RWPE1 (cell line): Measurements from ENCODE around the gene SAXO1.

Source experiments
- CTCF ChIA-PET: fragments of 350-600 bp; sonication (Branson Sonifier 250); formaldehyde crosslinking; extraction: SDS; loops from one replicate; lab custom pipeline; 2021; lab: Yijun Ruan, JAX
- POLR2A ChIA-PET: fragments of 400-600 bp; formaldehyde crosslinking; extraction: SDS; loops from one replicate; lab custom pipeline; 2020; ENCODE audit warnings: antibody characterized with exemption; ENCODE audit not compliant: low non-redundant PET; lab: Yijun Ruan, JAX
- DNase-seq: peaks from one replicate; pipeline ENCODE4 v3.0.0; 2012; ENCODE audit warnings: low spot score
- H3K27ac ChIP-seq: fragments of 450-650 bp; 2 replicates; pipeline ENCODE4 v1.5.1; 2017
- TF ChIP-seq, protein P1 (sequence below): fragments of 450-650 bp; conservative IDR thresholded peaks from 2 replicates; pipeline ENCODE4 v1.5.1; 2017; ENCODE audit warnings: low read depth, mild to moderate bottlenecking

SAXO1 gene

DNA sequence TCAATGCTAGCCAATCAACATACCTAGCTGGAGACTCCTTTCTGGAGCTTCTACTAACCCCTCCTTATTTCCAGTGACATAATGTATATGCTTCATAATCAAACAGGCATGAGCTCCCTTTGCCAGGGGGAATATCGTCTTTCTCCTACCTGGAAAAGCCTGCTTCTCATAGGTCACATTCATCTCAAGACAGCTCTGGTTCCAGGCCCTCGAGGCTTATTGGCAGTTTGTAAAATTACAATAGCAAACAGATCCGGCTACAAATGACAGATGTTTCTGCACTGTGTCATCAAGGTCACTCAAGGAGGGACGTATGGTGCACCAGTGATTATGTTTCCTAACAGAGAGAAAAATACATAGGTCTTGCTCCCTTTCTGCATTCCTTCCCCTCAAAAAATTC, 140.0 kb downstream of the SAXO1 start:
- ChIA-PET CTCF (no interaction called here), POLR2A (no interaction called here)
- TF ChIP-seq, protein P1, sequence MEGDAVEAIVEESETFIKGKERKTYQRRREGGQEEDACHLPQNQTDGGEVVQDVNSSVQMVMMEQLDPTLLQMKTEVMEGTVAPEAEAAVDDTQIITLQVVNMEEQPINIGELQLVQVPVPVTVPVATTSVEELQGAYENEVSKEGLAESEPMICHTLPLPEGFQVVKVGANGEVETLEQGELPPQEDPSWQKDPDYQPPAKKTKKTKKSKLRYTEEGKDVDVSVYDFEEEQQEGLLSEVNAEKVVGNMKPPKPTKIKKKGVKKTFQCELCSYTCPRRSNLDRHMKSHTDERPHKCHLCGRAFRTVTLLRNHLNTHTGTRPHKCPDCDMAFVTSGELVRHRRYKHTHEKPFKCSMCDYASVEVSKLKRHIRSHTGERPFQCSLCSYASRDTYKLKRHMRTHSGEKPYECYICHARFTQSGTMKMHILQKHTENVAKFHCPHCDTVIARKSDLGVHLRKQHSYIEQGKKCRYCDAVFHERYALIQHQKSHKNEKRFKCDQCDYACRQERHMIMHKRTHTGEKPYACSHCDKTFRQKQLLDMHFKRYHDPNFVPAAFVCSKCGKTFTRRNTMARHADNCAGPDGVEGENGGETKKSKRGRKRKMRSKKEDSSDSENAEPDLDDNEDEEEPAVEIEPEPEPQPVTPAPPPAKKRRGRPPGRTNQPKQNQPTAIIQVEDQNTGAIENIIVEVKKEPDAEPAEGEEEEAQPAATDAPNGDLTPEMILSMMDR: no peak
- no peak for DNase-seq
- H3K27ac ChIP-seq: no peak overlapping the region

DNA sequence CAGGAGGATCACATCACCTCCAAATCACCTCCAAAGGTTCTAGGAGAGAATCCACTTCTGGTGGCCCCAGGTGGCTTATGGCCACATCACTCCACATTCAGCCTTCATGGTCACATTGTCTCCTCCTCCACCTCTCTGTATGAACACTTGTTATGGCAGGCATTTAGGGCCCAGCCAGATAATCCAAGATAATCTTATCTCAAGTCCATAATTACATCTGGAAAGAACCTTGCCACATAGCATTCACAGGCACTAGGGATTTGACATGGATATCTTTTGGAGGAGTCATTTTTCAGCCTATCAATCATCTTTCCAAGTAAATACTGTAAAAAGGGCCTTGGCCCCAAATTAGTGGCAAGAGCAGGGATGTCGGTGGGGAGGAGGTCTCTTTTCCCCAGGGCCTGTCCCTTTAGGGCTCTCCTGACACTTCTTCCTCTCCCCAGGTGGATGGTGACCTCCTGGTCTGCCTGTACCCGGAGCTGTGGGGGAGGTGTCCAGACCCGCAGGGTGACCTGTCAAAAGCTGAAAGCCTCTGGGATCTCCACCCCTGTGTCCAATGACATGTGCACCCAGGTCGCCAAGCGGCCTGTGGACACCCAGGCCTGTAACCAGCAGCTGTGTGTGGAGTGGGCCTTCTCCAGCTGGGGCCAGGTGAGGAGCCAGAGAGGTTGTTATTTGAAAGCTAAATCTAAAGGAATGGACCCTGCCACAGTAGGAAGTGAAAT, 140.9 kb downstream of the SAXO1 start:
- POLR2A ChIA-PET: no interaction called here
- TF ChIP-seq, protein P1: no peak
- no peak overlapping the region for H3K27ac ChIP-seq
- no peak for DNase-seq
- CTCF ChIA-PET: no interaction called here

DNA sequence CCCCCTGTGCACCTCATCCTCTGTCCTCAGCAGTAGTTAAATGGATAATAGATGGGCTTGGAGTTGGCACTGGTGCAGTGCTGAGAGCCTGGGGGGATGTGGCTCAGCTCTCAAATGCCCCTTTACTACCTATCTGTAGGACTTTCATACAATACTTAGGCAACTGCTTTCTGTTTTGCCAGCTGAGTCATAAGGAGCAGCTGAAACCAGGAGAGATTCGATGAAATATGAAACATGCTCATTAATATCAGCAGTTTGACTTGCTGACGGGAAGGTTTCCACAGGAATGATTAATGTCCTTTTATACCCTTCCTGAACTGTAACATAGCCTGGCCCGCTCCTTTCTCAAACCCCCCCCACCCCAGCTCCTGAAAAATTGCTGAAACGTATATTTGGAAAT, 142.6 kb downstream of the SAXO1 start:
- peak; percentile 44 for DNase-seq
- POLR2A ChIA-PET: no interaction called here
- CTCF ChIA-PET: interaction anchor here (0.6 kb wide), 1 partner anchor 21 kb away, joined by 3 read pairs; no protein-coding TSS in a partner anchor

DNA sequence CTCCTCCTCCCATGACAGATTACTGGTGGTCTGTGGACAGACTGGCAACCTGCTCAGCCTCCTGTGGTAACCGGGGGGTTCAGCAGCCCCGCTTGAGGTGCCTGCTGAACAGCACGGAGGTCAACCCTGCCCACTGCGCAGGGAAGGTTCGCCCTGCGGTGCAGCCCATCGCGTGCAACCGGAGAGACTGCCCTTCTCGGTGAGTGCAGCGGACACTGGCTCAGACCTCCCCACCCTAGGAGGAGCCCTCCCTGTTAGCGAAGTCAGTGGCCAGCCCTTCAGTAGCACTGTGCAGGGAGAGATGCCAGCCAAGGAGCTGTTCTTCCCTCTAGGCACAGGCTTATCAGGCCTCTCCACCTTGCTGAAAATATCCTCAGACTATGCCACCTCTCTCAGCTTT, 143.5 kb downstream of the SAXO1 start:
- no peak overlapping the region for H3K27ac ChIP-seq
- POLR2A ChIA-PET: no interaction called here
- CTCF ChIA-PET: interaction anchor here (0.6 to 1.3 kb wide), 2 partner anchors 13 to 21 kb away, joined by 3 read pairs; no protein-coding TSS in a partner anchor
- TF ChIP-seq, protein P1: no peak
- DNase-seq: no peak

More for the DNA sequence above, 142.6 kb downstream of the SAXO1 start:
- TF ChIP-seq, protein P1: no peak
- H3K27ac ChIP-seq: no peak overlapping the region

DNA sequence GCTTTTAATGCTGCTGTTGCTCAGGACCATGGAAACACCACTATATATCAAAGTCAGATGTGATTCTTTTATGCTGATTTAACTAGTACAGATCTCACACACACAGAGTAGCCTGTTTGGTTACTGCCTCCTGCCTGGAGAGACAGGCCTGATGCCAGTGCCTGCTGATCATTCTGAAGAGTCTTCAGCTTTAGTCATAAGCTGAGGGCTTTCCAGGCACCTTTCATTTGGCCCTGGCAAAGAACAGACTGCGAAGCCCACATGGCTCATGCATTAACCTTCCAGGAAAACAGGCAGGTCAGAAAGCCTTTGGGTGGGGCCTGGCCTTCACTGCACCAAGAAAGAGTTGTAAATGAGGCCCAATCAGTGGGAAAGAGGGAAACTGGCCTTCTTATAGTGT, 144.7 kb downstream of the SAXO1 start:
- TF ChIP-seq, protein P1: no peak
- ChIA-PET POLR2A (no interaction called here), CTCF (interaction anchor here (1.3 kb wide), 1 partner anchor 11 kb away, joined by 3 read pairs; no protein-coding TSS in a partner anchor)
- no peak for DNase-seq
- no peak overlapping the region for H3K27ac ChIP-seq

DNA sequence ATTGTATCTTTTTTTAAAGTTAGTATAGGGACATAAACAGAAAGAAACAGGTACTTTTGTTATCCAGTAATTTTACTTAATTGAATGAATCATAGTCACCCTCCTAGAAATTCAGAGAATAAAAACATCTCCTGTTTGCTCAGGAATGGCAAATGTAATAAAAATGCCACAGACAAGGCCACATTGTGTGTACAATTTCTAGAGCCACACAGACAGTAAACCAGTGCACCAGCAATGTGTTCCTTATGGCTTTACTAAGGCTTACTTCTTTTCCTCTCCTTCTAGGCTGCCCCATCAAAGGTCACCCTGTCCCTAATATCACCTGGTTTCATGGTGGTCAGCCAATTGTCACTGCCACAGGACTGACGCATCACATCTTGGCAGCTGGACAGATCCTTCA, 145.5 kb downstream of the SAXO1 start:
- POLR2A ChIA-PET: no interaction called here
- CTCF ChIA-PET: no interaction called here

More for the DNA sequence above, 145.5 kb downstream of the SAXO1 start:
- no peak for DNase-seq
- no peak overlapping the region for H3K27ac ChIP-seq
- TF ChIP-seq, protein P1: no peak
